ENCODE measurements around the gene PHOX2A.

The PHOX2A gene

DNA sequence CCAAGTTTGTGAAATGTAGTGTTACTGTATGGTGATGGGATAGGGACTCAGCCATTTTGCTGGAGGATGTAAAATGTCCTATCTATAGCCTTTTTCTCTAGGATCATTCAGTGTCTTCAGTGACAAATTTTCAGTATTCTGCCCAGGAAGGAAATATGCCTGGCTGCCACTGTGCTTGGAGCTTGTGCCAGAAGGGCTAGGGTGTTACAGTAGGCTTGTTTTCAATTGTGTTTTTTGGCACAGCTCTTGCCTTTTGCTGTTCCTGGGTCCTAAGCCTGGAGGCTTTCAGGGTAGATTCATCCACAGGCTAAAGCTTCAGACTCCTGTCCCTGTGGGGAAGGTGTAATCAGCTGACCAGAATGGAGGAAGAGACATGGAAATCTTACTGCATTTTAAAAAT lies 22.0 kb upstream of the PHOX2A start:
- H3K9me3 ChIP-seq (ENCODE audit: severe bottlenecking), result no peaks in the 10 kb centered on the region
- no peak overlapping the region for H3K4me3 ChIP-seq (ENCODE audit: low read depth, low read length)
- no peaks in the 10 kb centered on the region for H3K27me3 ChIP-seq (ENCODE audit: insufficient read depth, low read depth, severe bottlenecking)
- DNase-seq, result no peak
- TF ChIP-seq, protein P1, sequence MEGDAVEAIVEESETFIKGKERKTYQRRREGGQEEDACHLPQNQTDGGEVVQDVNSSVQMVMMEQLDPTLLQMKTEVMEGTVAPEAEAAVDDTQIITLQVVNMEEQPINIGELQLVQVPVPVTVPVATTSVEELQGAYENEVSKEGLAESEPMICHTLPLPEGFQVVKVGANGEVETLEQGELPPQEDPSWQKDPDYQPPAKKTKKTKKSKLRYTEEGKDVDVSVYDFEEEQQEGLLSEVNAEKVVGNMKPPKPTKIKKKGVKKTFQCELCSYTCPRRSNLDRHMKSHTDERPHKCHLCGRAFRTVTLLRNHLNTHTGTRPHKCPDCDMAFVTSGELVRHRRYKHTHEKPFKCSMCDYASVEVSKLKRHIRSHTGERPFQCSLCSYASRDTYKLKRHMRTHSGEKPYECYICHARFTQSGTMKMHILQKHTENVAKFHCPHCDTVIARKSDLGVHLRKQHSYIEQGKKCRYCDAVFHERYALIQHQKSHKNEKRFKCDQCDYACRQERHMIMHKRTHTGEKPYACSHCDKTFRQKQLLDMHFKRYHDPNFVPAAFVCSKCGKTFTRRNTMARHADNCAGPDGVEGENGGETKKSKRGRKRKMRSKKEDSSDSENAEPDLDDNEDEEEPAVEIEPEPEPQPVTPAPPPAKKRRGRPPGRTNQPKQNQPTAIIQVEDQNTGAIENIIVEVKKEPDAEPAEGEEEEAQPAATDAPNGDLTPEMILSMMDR (IDR thresholded peaks at IDR 0.05; ENCODE audit: low read depth, low read length), result no peak
- H3K27ac ChIP-seq, result no peak overlapping the region
- H3K36me3 ChIP-seq, result no peaks in the 10 kb centered on the region

DNA sequence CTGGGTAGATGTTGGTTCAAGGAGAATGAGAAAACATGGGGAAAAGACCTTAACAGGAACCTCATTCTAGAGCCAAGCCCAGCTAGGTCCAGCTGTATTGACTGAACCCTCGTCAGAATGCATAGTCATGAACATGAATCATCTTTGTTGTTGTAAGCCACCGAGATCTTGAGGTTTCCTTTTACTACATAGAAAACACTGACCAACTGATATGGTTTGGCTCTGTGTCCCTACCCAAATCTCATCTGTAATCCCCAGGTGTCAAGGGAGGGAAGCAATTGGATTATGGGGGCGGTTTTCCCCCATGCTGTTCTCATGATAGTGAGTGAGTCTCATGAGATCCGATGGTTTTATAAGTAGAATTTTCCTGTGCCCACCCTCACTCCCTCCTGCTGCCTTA lies 19.4 kb upstream of the PHOX2A start:
- H3K9me3 ChIP-seq (ENCODE audit: severe bottlenecking), result no peaks in the 10 kb centered on the region
- H3K36me3 ChIP-seq, result no peaks in the 10 kb centered on the region
- TF ChIP-seq, protein P1 (IDR thresholded peaks at IDR 0.05; ENCODE audit: low read depth, low read length), result no peak
- no peaks in the 10 kb centered on the region for H3K27me3 ChIP-seq (ENCODE audit: insufficient read depth, low read depth, severe bottlenecking)
- DNase-seq, result no peak
- H3K27ac ChIP-seq, result no peak overlapping the region
- H3K4me3 ChIP-seq (ENCODE audit: low read depth, low read length), result no peak overlapping the region

DNA sequence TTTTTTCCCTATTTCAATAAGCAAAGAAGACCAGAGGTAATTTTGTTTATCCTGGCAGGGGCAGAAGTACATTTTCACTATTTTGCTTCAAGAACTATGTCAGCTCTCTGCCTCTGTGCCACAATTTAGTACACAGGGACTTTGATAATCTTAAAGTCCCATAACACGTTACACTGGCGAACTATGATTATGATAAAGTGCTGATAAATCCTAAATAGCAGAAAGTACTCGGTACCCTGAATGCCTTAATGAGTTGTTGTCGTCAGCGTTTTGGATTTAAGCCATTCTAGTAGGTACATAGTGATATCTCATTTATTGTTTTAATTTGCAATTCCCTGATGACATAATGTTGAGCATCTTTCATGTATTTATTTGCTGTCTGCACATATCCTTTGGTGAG lies 16.6 kb upstream of the PHOX2A start:
- Histone ChIP-seq H3K4me3 (ENCODE audit: low read depth, low read length) (no peak overlapping the region), H3K36me3 (no peaks in the 10 kb centered on the region), H3K27ac (no peak overlapping the region), H3K27me3 (ENCODE audit: insufficient read depth, low read depth, severe bottlenecking) (no peaks in the 10 kb centered on the region), H3K9me3 (ENCODE audit: severe bottlenecking) (no peaks in the 10 kb centered on the region)
- TF ChIP-seq, protein P1 (IDR thresholded peaks at IDR 0.05; ENCODE audit: low read depth, low read length), result no peak
- no peak for DNase-seq

DNA sequence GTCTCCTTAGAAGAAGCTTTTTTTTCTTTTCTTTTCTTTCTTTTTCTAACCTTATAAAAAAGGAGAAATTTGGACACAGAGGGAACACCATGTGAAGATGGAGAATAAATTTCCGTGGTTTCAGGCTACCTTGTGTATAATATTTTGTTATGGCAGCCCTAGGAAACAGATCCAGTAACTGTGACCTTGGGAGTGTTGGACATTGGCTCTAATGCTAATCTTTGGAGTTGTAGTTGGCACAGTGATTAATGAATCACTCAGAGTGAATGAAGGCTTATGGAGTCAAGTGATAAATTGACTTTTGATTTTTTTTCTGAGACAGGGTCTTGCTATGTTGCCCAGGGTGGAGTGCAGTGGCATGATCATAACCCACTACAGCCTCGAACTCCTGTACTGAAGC lies 15.5 kb upstream of the PHOX2A start:
- TF ChIP-seq, protein P1 (IDR thresholded peaks at IDR 0.05; ENCODE audit: low read depth, low read length), result no peak
- H3K27me3 ChIP-seq (ENCODE audit: insufficient read depth, low read depth, severe bottlenecking), result no peaks in the 10 kb centered on the region
- no peaks in the 10 kb centered on the region for H3K36me3 ChIP-seq
- H3K4me3 ChIP-seq (ENCODE audit: low read depth, low read length), result no peak overlapping the region
- H3K27ac ChIP-seq, result no peak overlapping the region
- H3K9me3 ChIP-seq (ENCODE audit: severe bottlenecking), result no peaks in the 10 kb centered on the region
- no peak for DNase-seq

DNA sequence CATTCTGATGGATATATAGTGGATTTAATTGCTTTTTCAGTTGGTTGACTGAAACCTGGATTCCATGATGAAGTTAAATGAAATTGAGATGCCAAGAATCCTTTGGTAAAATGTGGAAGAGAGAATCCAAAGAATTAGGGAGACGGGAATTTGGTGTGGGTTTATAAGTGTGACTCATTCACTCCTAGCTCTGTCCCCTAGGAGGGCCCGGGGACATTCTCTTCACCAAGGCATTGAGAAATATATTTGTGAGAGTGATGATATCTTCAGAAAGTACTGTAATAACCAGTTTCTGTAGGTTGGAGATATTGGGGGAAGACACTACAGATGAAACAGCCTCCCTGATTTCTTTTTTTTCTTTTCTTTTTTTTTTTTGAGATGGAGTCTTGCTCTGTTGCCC lies 13.6 kb upstream of the PHOX2A start:
- no peaks in the 10 kb centered on the region for H3K27me3 ChIP-seq (ENCODE audit: insufficient read depth, low read depth, severe bottlenecking)
- H3K27ac ChIP-seq, result no peak overlapping the region
- H3K4me3 ChIP-seq (ENCODE audit: low read depth, low read length), result no peak overlapping the region
- TF ChIP-seq, protein P1 (IDR thresholded peaks at IDR 0.05; ENCODE audit: low read depth, low read length), result no peak
- H3K9me3 ChIP-seq (ENCODE audit: severe bottlenecking), result no peaks in the 10 kb centered on the region
- no peaks in the 10 kb centered on the region for H3K36me3 ChIP-seq
- no peak for DNase-seq

DNA sequence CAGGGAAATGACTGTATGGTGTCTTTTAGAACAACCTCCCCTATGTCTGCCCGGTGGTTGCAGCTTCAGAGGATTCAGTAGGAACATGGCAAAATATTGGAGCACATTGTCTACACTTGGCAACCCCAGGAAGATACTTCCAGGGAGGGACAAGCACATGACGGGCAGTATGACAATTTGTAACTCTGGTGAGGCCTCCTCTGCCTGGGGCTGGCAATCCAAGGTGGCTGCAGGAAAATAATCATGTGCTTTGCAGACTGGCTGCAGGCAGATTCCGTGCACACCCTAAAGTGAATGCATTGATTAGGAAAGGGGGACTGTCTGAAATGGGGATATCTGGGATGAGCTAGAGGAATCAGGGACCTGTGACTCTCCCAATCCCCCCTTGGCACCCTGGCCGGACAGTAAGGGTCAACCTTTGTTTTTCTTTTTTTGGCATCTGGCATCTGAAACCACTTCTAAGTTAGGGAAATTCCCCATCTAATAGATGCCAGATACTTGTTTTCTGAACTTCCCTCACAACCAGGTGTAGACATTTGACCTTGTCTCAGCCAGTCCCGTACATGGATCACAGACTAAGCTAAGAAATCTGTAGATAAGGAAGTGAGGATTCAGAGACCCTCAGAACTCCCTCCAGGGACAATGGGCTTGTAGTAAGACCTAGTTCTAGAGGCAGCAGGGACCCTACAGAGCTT lies 10.5 kb upstream of the PHOX2A start:
- TF ChIP-seq, protein P1 (IDR thresholded peaks at IDR 0.05; ENCODE audit: low read depth, low read length), result no peak
- Histone ChIP-seq H3K27me3 (ENCODE audit: insufficient read depth, low read depth, severe bottlenecking) (no peaks in the 10 kb centered on the region), H3K4me3 (ENCODE audit: low read depth, low read length) (no peak overlapping the region), H3K36me3 (no peaks in the 10 kb centered on the region), H3K27ac (no peak overlapping the region), H3K9me3 (ENCODE audit: severe bottlenecking) (no peaks in the 10 kb centered on the region)
- DNase-seq, result no peak

Data from WERI-Rb-1 (cell line).